Neural cell (in vitro differentiated cells): ENCODE results near the gene PPP1R10. TPM values are rescaled to one million over a fixed set of nuclear protein-coding genes. Genes with fewer than 3 reads are reported as not detected.

Experiments used
- H2AFZ ChIP-seq: fragments of 200-600, 300-800 bp; sonication (generic), shearing (Covaris generic); 2 replicates; pipeline ENCODE4 v1.6.0; 2014; ENCODE audit warnings: low read depth, mild to moderate bottlenecking, antibody characterized with exemption, low read length, moderate library complexity
- H3F3A ChIP-seq: fragments of 200-600 bp; shearing (Covaris generic); 2 replicates; pipeline ENCODE4 v1.6.1; 2016; ENCODE audit warnings: mild to moderate bottlenecking, moderate library complexity, mixed read lengths, antibody characterized with exemption, low read length; ENCODE audit not compliant: insufficient read depth, poor library complexity, severe bottlenecking
- H3K27ac ChIP-seq: fragments of 200-600, 300-800 bp; sonication (generic), shearing (Covaris generic); 2 replicates; pipeline ENCODE4 v1.5.1; 2014; ENCODE audit warnings: mild to moderate bottlenecking, low read length, moderate library complexity
- H3K27me3 ChIP-seq: fragments of 300-800, 200-600 bp; sonication (generic), shearing (Covaris generic); 2 replicates; pipeline ENCODE4 v1.6.0; 2014; ENCODE audit warnings: mild to moderate bottlenecking, low read depth, low read length, moderate library complexity; ENCODE audit not compliant: insufficient read depth
- H3K36me3 ChIP-seq: fragments of 300-800, 200-600 bp; sonication (generic), shearing (Covaris generic); 2 replicates; pipeline ENCODE4 v1.5.1; 2014; ENCODE audit warnings: mild to moderate bottlenecking, antibody characterized with exemption, low read length, moderate library complexity; ENCODE audit not compliant: insufficient read depth
- H3K4me2 ChIP-seq: fragments of 300-800, 200-600 bp; sonication (generic), shearing (Covaris generic); 2 replicates; pipeline ENCODE4 v1.6.0; 2014; ENCODE audit warnings: mild to moderate bottlenecking, low read length
- H3K4me3 ChIP-seq: fragments of 300-800, 200-600 bp; sonication (generic), shearing (Covaris generic); 2 replicates; pipeline ENCODE4 v1.5.1; 2014; ENCODE audit warnings: mild to moderate bottlenecking, low read length, moderate library complexity
- H3K79me2 ChIP-seq: fragments of 200-600 bp; shearing (Covaris generic); replicated peaks from 2 replicates; pipeline ENCODE4 v1.6.0; 2014; ENCODE audit warnings: mild to moderate bottlenecking, low read length, moderate library complexity; ENCODE audit not compliant: insufficient read depth
- H3K9ac ChIP-seq: fragments of 300-800, 200-600 bp; sonication (generic), shearing (Covaris generic); 2 replicates; pipeline ENCODE4 v1.6.1; 2016; ENCODE audit warnings: mild to moderate bottlenecking, low read length, mixed read lengths
- H3K9me2 ChIP-seq: fragments of 200-600 bp; shearing (Covaris generic); 2 replicates; pipeline ENCODE4 v1.6.1; 2016; ENCODE audit warnings: mild to moderate bottlenecking, low read length, mixed read lengths; ENCODE audit not compliant: insufficient read depth
- H3K9me3 ChIP-seq: fragments of 200-600, 300-800 bp; sonication (generic), shearing (Covaris generic); 2 replicates; pipeline ENCODE4 v1.6.1; 2016; ENCODE audit warnings: mild to moderate bottlenecking, mixed run types, low read length, moderate library complexity, mixed read lengths
- H4K20me1 ChIP-seq: fragments of 200-600 bp; shearing (Covaris generic); 2 replicates; pipeline ENCODE4 v1.6.1; 2016; ENCODE audit warnings: mild to moderate bottlenecking, mixed run types; ENCODE audit not compliant: insufficient read depth
- EP300 ChIP-seq: fragments of 450-650 bp; conservative IDR thresholded peaks from 2 replicates; pipeline ENCODE4 v1.6.1; 2014; ENCODE audit warnings: antibody characterized with exemption, mild to moderate bottlenecking, moderate library complexity; ENCODE audit not compliant: poor library complexity, severe bottlenecking
- EZH2 ChIP-seq: fragments of 200-600, 300-800 bp; shearing (Covaris generic), sonication (generic); IDR thresholded peaks from 2 replicates; pipeline ENCODE4 v1.6.1; 2014; ENCODE audit warnings: antibody characterized with exemption, low read length, borderline replicate concordance, mild to moderate bottlenecking; ENCODE audit not compliant: insufficient read depth, poor library complexity, severe bottlenecking
- MXI1 ChIP-seq: fragments of 450-650 bp; conservative IDR thresholded peaks from 2 replicates; pipeline ENCODE4 v1.6.1; 2014; ENCODE audit warnings: antibody characterized with exemption, mild to moderate bottlenecking; ENCODE audit not compliant: poor library complexity, severe bottlenecking
- POLR2AphosphoS5 ChIP-seq: IDR thresholded peaks from 2 replicates; pipeline ENCODE4 v1.6.1; 2012
- RAD21 ChIP-seq: fragments of 450-650 bp; conservative IDR thresholded peaks from 2 replicates; pipeline ENCODE4 v1.6.1; 2014; ENCODE audit warnings: antibody characterized with exemption, mild to moderate bottlenecking, moderate library complexity
- SMC3 ChIP-seq: fragments of 450-650 bp; conservative IDR thresholded peaks from 2 replicates; pipeline ENCODE4 v1.6.1; 2014; ENCODE audit warnings: antibody characterized with exemption, mild to moderate bottlenecking, moderate library complexity; ENCODE audit not compliant: poor library complexity
- TAF1 ChIP-seq: IDR thresholded peaks from 2 replicates; pipeline ENCODE4 v1.6.1; 2012; ENCODE audit warnings: low read depth
- polyA plus RNA-seq: library from polyadenylated mRNA; depleted of rRNA; stranded (reverse); fragments of >200 nt; gene quantifications from 2 replicates; pipeline ENCODE4 v1.2.3, GENCODE V29; 2014
- TF ChIP-seq, protein P1 (sequence below): fragments of 450-650 bp; IDR thresholded peaks from 2 replicates; pipeline ENCODE4 v1.5.1; 2014; ENCODE audit warnings: antibody characterized with exemption, mild to moderate bottlenecking, moderate library complexity; ENCODE audit not compliant: poor library complexity, severe bottlenecking
- TF ChIP-seq, protein P2 (sequence below): IDR thresholded peaks from 2 replicates; pipeline ENCODE4 v1.6.1; 2012; ENCODE audit warnings: borderline replicate concordance

The PPP1R10 gene
- polyA plus RNA-seq, 1 donor from 2014 or later, result 13.7 TPM

DNA sequence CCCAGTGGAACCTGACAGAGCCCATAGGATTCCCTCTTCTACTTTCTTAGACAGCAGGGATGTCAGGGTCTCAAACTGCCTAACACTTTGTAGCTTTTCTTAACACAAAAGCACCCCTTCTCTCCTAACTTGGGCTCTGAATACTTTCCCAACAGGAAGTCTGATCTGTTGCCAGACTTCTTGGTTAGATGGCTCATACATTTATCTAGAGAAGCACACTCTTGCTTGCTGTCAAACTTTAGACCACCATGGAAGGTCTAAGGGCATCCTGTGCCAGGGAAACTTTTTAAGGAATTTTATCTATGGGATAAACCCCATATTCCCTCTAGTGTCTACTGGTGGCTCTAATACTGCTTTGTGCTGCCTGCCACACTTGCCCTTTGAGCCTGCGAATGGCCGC is 26.6 kb upstream of the PPP1R10 start:
- Histone ChIP-seq H3F3A (no peaks in the 10 kb centered on the region), H2AFZ (no peak overlapping the region), H3K9me3 (no peaks in the 10 kb centered on the region), H4K20me1 (no peaks in the 10 kb centered on the region), H3K27me3 (no peaks in the 10 kb centered on the region), H3K4me2 (no peak overlapping the region), H3K36me3 (peaks cover 8% of the 10 kb centered on the region), H3K4me3 (no peak overlapping the region), H3K79me2 (peaks cover 29% of the 10 kb centered on the region), H3K9ac (no peak overlapping the region), H3K27ac (no peak overlapping the region), H3K9me2 (no peaks in the 10 kb centered on the region)
- TF ChIP-seq TAF1 (no peak), EP300 (no peak)
- TF ChIP-seq, protein P1, sequence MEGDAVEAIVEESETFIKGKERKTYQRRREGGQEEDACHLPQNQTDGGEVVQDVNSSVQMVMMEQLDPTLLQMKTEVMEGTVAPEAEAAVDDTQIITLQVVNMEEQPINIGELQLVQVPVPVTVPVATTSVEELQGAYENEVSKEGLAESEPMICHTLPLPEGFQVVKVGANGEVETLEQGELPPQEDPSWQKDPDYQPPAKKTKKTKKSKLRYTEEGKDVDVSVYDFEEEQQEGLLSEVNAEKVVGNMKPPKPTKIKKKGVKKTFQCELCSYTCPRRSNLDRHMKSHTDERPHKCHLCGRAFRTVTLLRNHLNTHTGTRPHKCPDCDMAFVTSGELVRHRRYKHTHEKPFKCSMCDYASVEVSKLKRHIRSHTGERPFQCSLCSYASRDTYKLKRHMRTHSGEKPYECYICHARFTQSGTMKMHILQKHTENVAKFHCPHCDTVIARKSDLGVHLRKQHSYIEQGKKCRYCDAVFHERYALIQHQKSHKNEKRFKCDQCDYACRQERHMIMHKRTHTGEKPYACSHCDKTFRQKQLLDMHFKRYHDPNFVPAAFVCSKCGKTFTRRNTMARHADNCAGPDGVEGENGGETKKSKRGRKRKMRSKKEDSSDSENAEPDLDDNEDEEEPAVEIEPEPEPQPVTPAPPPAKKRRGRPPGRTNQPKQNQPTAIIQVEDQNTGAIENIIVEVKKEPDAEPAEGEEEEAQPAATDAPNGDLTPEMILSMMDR, result no peak
- TF ChIP-seq, protein P2, sequence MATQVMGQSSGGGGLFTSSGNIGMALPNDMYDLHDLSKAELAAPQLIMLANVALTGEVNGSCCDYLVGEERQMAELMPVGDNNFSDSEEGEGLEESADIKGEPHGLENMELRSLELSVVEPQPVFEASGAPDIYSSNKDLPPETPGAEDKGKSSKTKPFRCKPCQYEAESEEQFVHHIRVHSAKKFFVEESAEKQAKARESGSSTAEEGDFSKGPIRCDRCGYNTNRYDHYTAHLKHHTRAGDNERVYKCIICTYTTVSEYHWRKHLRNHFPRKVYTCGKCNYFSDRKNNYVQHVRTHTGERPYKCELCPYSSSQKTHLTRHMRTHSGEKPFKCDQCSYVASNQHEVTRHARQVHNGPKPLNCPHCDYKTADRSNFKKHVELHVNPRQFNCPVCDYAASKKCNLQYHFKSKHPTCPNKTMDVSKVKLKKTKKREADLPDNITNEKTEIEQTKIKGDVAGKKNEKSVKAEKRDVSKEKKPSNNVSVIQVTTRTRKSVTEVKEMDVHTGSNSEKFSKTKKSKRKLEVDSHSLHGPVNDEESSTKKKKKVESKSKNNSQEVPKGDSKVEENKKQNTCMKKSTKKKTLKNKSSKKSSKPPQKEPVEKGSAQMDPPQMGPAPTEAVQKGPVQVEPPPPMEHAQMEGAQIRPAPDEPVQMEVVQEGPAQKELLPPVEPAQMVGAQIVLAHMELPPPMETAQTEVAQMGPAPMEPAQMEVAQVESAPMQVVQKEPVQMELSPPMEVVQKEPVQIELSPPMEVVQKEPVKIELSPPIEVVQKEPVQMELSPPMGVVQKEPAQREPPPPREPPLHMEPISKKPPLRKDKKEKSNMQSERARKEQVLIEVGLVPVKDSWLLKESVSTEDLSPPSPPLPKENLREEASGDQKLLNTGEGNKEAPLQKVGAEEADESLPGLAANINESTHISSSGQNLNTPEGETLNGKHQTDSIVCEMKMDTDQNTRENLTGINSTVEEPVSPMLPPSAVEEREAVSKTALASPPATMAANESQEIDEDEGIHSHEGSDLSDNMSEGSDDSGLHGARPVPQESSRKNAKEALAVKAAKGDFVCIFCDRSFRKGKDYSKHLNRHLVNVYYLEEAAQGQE, result no peak

DNA sequence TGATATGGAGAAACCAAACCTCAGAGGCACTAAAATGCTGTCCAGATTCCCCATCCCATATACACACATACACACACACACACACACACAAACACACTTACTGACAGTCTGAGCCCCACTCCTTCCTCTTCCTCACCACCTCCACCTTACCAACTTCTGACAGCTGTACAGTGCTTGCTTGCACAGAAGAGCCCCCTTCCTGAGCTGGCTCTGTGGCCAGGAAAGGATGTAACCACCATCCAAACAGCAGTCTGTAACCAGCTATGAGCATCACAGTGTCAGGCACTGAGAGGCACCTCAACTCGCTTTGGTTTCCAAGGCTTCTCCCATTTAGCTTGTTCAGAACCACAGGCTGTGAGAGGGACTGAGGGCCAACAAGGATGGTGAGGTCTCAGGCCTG is 24.0 kb upstream of the PPP1R10 start:
- H2AFZ ChIP-seq, result no peak overlapping the region
- no peak overlapping the region for H3K4me3 ChIP-seq
- no peak for TF ChIP-seq POLR2AphosphoS5
- no peak for TF ChIP-seq EZH2
- TF ChIP-seq, protein P1, result no peak
- TF ChIP-seq TAF1, result no peak
- TF ChIP-seq, protein P2, result no peak
- no peak for TF ChIP-seq SMC3
- TF ChIP-seq EP300, result no peak
- no peak for TF ChIP-seq MXI1
- no peak for TF ChIP-seq RAD21
- no peak overlapping the region for H3K9ac ChIP-seq
- H3K9me2 ChIP-seq, result no peaks in the 10 kb centered on the region
- H3F3A ChIP-seq, result no peaks in the 10 kb centered on the region
- H3K4me2 ChIP-seq, result no peak overlapping the region
- H3K79me2 ChIP-seq, result peaks cover 12% of the 10 kb centered on the region
- H3K36me3 ChIP-seq, result peaks cover 8% of the 10 kb centered on the region
- H3K27me3 ChIP-seq, result no peaks in the 10 kb centered on the region
- H3K27ac ChIP-seq, result no peak overlapping the region
- no peaks in the 10 kb centered on the region for H4K20me1 ChIP-seq
- H3K9me3 ChIP-seq, result no peaks in the 10 kb centered on the region
